K562 (cell line): ENCODE data around the gene EHD2. TPM values are rescaled to one million over a fixed set of nuclear protein-coding genes. Genes with fewer than 3 reads are reported as not detected.
A peak's percentile ranks its signal among the peaks of the same experiment; 100 is the strongest.

ENCODE experiments used
- ARID1B ChIP-seq: fragments of 450-650 bp; IDR thresholded peaks from 2 replicates; pipeline ENCODE4 v1.6.1; 2016; ENCODE audit warnings: antibody characterized with exemption, mild to moderate bottlenecking, inconsistent platforms
- ATF6 ChIP-seq: sonication (generic); formaldehyde crosslinking; IDR thresholded peaks from 2 replicates; pipeline ENCODE4 v1.4.0; 2020; ENCODE audit warnings: mild to moderate bottlenecking, missing genetic modification reagents
- ATF7 ChIP-seq: fragments of 450-650 bp; IDR thresholded peaks from 2 replicates; pipeline ENCODE4 v1.7.1; 2014; ENCODE audit warnings: mild to moderate bottlenecking, moderate library complexity
- BCL6 ChIP-seq: fragments of 250-450 bp; sonication (Bioruptor Pico); IDR thresholded peaks from 2 replicates; pipeline ENCODE4 v1.4.0; 2020
- BRF1 ChIP-seq: IDR thresholded peaks from 3 replicates; pipeline ENCODE4 v1.6.1; 2011; ENCODE audit warnings: borderline replicate concordance, mild to moderate bottlenecking; ENCODE audit not compliant: insufficient read length; ENCODE audit errors: extremely low read depth
- CBX3 ChIP-seq, 2 experiments: IDR thresholded peaks; 1 replicate in 1 of 2; 2 replicates in 1 of 2; pipeline ENCODE4 v1.6.1; 2012; ENCODE audit warnings: inconsistent platforms in 2 of 2, low read length in 2 of 2, borderline replicate concordance in 1 of 2, control low read depth in 1 of 2
- CREB1 ChIP-seq, 2 experiments: sonication (generic) in 1 of 2; formaldehyde crosslinking in 1 of 2; IDR thresholded peaks; 2 replicates each; pipeline versions ENCODE4 v1.6.1 to v1.8.0; 2012 to 2022; ENCODE audit warnings: inconsistent platforms in 1 of 2, mild to moderate bottlenecking in 1 of 2, missing genetic modification reagents in 1 of 2, moderate library complexity in 1 of 2
- DEAF1 ChIP-seq: fragments of 450-650 bp; formaldehyde crosslinking; IDR thresholded peaks from 2 replicates; pipeline ENCODE4 v1.4.0; 2020; ENCODE audit warnings: mild to moderate bottlenecking, moderate library complexity
- ESRRB ChIP-seq: fragments of 250-450 bp; sonication (Bioruptor Pico); IDR thresholded peaks from 2 replicates; pipeline ENCODE4 v1.5.0; 2020; ENCODE audit warnings: mild to moderate bottlenecking, moderate library complexity, borderline replicate concordance
- ETS1 ChIP-seq: conservative IDR thresholded peaks from 2 replicates; pipeline ENCODE4 v1.6.1; 2011; ENCODE audit warnings: low read depth, mild to moderate bottlenecking, low read length; ENCODE audit not compliant: control insufficient read depth
- JUNB ChIP-seq: fragments of 450-650 bp; formaldehyde crosslinking; conservative IDR thresholded peaks from 2 replicates; pipeline ENCODE4 v1.4.0; 2020; ENCODE audit warnings: mild to moderate bottlenecking
- LCOR ChIP-seq: sonication (generic); formaldehyde crosslinking; IDR thresholded peaks from 2 replicates; pipeline ENCODE4 v1.8.0; 2022; ENCODE audit warnings: mild to moderate bottlenecking, missing genetic modification reagents
- NCOA2 ChIP-seq, 2 experiments: fragments of 450-650 bp; IDR thresholded peaks; 2 replicates each; pipeline ENCODE4 v1.6.1; 2018; ENCODE audit warnings: mild to moderate bottlenecking in 2 of 2, moderate library complexity in 1 of 2; ENCODE audit not compliant: partially characterized antibody in 2 of 2
- NFIC ChIP-seq: fragments of 450-650 bp; IDR thresholded peaks from 2 replicates; pipeline ENCODE4 v1.6.1; 2017; ENCODE audit warnings: mild to moderate bottlenecking, inconsistent platforms
- NRF1 ChIP-seq, 2 experiments: fragments of 450-650 bp; IDR thresholded peaks in 1 of 2; conservative IDR thresholded peaks in 1 of 2; 2 replicates each; pipeline ENCODE4 v1.6.1; 2014; ENCODE audit warnings: mild to moderate bottlenecking in 2 of 2
- PHB ChIP-seq: fragments of 250-450 bp; sonication (Bioruptor Pico); IDR thresholded peaks from 2 replicates; pipeline ENCODE4 v1.5.0; 2021
- PHF8 ChIP-seq: fragments of 200-600 bp; sonication (generic); IDR thresholded peaks from 2 replicates; pipeline ENCODE4 v1.6.1; 2012; ENCODE audit warnings: mixed run types, mild to moderate bottlenecking, inconsistent platforms, low read length, moderate library complexity, borderline replicate concordance
- POLR3G ChIP-seq: IDR thresholded peaks from 2 replicates; pipeline ENCODE4 v1.6.1; 2011; ENCODE audit not compliant: insufficient read length, insufficient replicate concordance; ENCODE audit errors: extremely low read depth
- PTBP1 ChIP-seq: fragments of 200-400 bp; formaldehyde crosslinking; IDR thresholded peaks from 2 replicates; pipeline ENCODE4 v1.6.1; 2017; ENCODE audit warnings: low read depth, low read length
- SP2 ChIP-seq: IDR thresholded peaks from 2 replicates; pipeline ENCODE4 v1.6.1; 2011; ENCODE audit warnings: mild to moderate bottlenecking, low read depth, low read length, moderate library complexity; ENCODE audit not compliant: poor library complexity, severe bottlenecking; ENCODE audit errors: extremely low read depth
- ZNF695 ChIP-seq: fragments of 450-650 bp; formaldehyde crosslinking; IDR thresholded peaks from 2 replicates; pipeline ENCODE4 v1.4.0; 2020; ENCODE audit warnings: mild to moderate bottlenecking, moderate library complexity
- polyA plus RNA-seq, 8 experiments: library from polyadenylated mRNA; depleted of rRNA in 4 of 8; stranded (reverse) in 5 of 8; unstranded in 3 of 8; fragments of >200 nt; fragmentation: Nextera tagmentation in 2 of 8; fragmentation: Illumina TruSeq in 1 of 8; extraction: Ambion mirVana in 2 of 8; extraction: Trizol in 1 of 8; gene quantifications; 2 replicates each; pipeline versions ENCODE4 v1.2.1 to v1.2.3, GENCODE V29; 2011 to 2014; ENCODE audit warnings: inconsistent platforms in 1 of 8, missing spikeins in 1 of 8
- total RNA-seq, 7 experiments: library from RNA; depleted of rRNA in 6 of 7; stranded (reverse); fragments of >200 nt in 6 of 7; fragmentation: Illumina TruSeq in 2 of 7; extraction: Trizol in 2 of 7; gene quantifications; 2 replicates each; pipeline versions ENCODE4 v1.2.1 to v1.2.3, GENCODE V29; 2011 to 2021; ENCODE audit warnings: low replicate concordance in 1 of 7
- TF ChIP-seq, protein P1 (sequence below): fragments of 250-450 bp; sonication (Bioruptor Pico); IDR thresholded peaks from 2 replicates; pipeline ENCODE4 v1.8.0; 2022; ENCODE audit warnings: inconsistent platforms

EHD2 gene
- total and polyA plus RNA-seq, 9 of the 15 experiments (the other 6 are each of a cell fraction or from before 2014, with no cell fraction given), result 1.7 to 32.2 (median 3.0) TPM

- TF ChIP-seq ATF7 (peak; percentile 51), PTBP1 (0 out of 2 replicates have a peak, but pooled peaks have one; percentile 47), NCOA2 (IDR thresholded peaks at IDR 0.05; ENCODE audit: partially characterized antibody in 2 of 2) (no peak), PHF8 (no peak), CBX3 (IDR thresholded peaks at IDR 0.05; ENCODE audit: borderline replicate concordance in 1 of 2, low read length in 2 of 2) (peak in 1 of 2 experiments; percentile 59; a peak in 1 of 3 replicates), ZNF695 (CRISPR knock-in tag) (no peak), DEAF1 (peak; percentile 96), SP2 (no peak), JUNB (CRISPR knock-in tag) (no peak), NFIC (no peak), ESRRB (CRISPR knock-in tag) (no peak), POLR3G (no peak), PHB (CRISPR knock-in tag) (no peak), BRF1 (no peak), LCOR (no peak), NRF1 (conservative IDR thresholded peaks at IDR 0.05 in 1 of 2, IDR thresholded peaks at IDR 0.05 in 1 of 2) (no peak), ATF6 (no peak), ETS1 (no peak), BCL6 (CRISPR knock-in tag) (no peak), CREB1 (IDR thresholded peaks at IDR 0.05) (no peak), CREB1 (CRISPR knock-in tag; IDR thresholded peaks at IDR 0.05) (peak; percentile 68; the same call in 1 of the 2 replicates), ARID1B (no peak)
- TF ChIP-seq, protein P1, sequence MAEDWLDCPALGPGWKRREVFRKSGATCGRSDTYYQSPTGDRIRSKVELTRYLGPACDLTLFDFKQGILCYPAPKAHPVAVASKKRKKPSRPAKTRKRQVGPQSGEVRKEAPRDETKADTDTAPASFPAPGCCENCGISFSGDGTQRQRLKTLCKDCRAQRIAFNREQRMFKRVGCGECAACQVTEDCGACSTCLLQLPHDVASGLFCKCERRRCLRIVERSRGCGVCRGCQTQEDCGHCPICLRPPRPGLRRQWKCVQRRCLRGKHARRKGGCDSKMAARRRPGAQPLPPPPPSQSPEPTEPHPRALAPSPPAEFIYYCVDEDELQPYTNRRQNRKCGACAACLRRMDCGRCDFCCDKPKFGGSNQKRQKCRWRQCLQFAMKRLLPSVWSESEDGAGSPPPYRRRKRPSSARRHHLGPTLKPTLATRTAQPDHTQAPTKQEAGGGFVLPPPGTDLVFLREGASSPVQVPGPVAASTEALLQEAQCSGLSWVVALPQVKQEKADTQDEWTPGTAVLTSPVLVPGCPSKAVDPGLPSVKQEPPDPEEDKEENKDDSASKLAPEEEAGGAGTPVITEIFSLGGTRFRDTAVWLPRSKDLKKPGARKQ, result 0 out of 2 replicates have a peak, but pooled peaks have one; percentile 32
Observed at GRCh38 chr19:47697863-47698609, 15.2 kb upstream of the EHD2 start (continued).
